HTERT RPE-1 (cell line): ENCODE data around the gene SMIM1.

Experiments used
- in situ Hi-C: fragments of 300-500 bp; cut with MboI; formaldehyde crosslinking; loops from 4 replicates; pipeline ENCODE4 v1.14.3; 2020; ENCODE audit warnings: low sequenced_read_pairs

SMIM1 gene

GRCh38 chr1:3817821-3818597 lies 45.5 kb downstream of the SMIM1 start:
- in situ Hi-C loops: no loop called here

- in situ Hi-C loops: no loop called here
These were observed 47.2 kb downstream of the SMIM1 start for GRCh38 chr1:3819771-3820200.

GRCh38 chr1:3820316-3820715 lies 47.8 kb downstream of the SMIM1 start:
- in situ Hi-C loops: no loop called here

- in situ Hi-C loops: no loop called here
These were observed 48.5 kb downstream of the SMIM1 start for GRCh38 chr1:3821004-3821403.

GRCh38 chr1:3821447-3821846 lies 48.9 kb downstream of the SMIM1 start:
- in situ Hi-C loops: no loop called here

GRCh38 chr1:3821908-3822307 lies 49.4 kb downstream of the SMIM1 start:
- in situ Hi-C loops: no loop called here

GRCh38 chr1:3822421-3822820 lies 49.9 kb downstream of the SMIM1 start:
- in situ Hi-C loops: no loop called here

- in situ Hi-C loops: no loop called here
These were observed 52.1 kb downstream of the SMIM1 start for GRCh38 chr1:3824650-3825049.

GRCh38 chr1:3825356-3825755 lies 52.8 kb downstream of the SMIM1 start:
- in situ Hi-C loops: no loop called here
